Left cardiac atrium (tissue), 4 donors: ENCODE results near the gene OR10H3. TPM values are rescaled to one million over a fixed set of nuclear protein-coding genes. Genes with fewer than 3 reads are reported as not detected.
"Not testable (repeated sequence)": the region's sequence is repeated elsewhere in the genome, so short reads cannot be mapped to it uniquely, and the experiment has no call there.

Experiments used
- ATAC-seq, 2 donors: fragments of 200-7000 bp; cut with Tn5 transposase; one replicate each; pipeline ENCODE4 v1.9.1; 2020; ENCODE audit warnings: mild to moderate bottlenecking in 2 of 2, moderate library complexity in 2 of 2
- DNase-seq: peaks from one replicate; pipeline ENCODE4 v3.0.0-alpha.2; 2020
- intact Hi-C, 2 donors: fragments of 100-400 bp; cut with DNase I; formaldehyde crosslinking; loops; one replicate each; pipeline versions ENCODE4 v1.14.1 to v1.15.1; 2022 to 2023
- long read RNA-seq: library from polyadenylated mRNA; unstranded; transcript quantifications from one replicate; pipeline ENCODE4 v2.0.0, GENCODE V29; 2021
- total RNA-seq, 2 donors: library from RNA; stranded (reverse); fragmentation: NEBNext Ultra II Directional; extraction: Animal tissue kit (Norgen Biotek cat#: 25700); gene quantifications; one replicate each; pipeline ENCODE4 v1.2.1, GENCODE V29; 2021
- donor health status: DM: no; HTN: yes; CAD: no.
- donor health status: DM: no; HTN: yes; CAD: no; lungs with severe emphysema.
- donor health status: DM: yes; HTN: yes; CAD: no.
- donor health status: Dilated cardiomyopathy.

Gene OR10H3, protein sequence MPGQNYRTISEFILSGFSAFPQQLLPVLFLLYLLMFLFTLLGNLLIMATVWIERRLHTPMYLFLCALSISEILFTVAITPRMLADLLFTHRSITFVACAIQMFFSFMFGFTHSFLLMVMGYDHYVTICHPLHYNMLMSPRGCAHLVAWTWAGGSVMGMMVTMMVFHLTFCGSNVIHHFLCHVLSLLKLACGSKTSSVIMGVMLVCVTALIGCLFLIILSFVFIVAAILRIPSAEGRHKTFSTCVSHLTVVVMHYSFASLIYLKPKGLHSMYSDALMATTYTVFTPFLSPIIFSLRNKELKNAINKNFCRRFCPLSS
- total RNA-seq: not detected
- long read RNA-seq: 0 reads

DNA sequence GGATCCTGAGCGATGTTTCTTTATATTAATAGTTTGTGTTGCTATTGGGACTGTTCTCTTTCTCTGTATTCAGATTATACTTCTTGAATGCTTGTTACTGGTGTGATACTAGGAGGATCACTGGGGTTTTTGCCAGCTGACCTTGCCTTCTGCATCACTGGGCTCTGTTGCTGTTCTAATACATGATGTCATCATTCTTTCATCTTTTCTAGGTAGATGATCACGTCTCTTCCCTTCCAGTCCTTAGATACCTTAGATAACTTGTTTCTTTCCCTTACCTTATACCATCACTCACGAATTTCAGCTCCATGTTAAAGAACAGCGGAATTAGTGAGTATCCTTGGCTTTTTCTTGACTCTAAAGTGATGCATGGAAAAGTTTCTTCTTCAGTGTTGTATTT lies at the start of gene OR10H3:
OR10H3 (plus strand) TSS at position 264 of the 400 bp plus-strand sequence. CDS start 3,408 bp downstream, outside the sequence.
- ATAC-seq: no peak
- intact Hi-C loops: no loop called here
- no peak for DNase-seq

DNA sequence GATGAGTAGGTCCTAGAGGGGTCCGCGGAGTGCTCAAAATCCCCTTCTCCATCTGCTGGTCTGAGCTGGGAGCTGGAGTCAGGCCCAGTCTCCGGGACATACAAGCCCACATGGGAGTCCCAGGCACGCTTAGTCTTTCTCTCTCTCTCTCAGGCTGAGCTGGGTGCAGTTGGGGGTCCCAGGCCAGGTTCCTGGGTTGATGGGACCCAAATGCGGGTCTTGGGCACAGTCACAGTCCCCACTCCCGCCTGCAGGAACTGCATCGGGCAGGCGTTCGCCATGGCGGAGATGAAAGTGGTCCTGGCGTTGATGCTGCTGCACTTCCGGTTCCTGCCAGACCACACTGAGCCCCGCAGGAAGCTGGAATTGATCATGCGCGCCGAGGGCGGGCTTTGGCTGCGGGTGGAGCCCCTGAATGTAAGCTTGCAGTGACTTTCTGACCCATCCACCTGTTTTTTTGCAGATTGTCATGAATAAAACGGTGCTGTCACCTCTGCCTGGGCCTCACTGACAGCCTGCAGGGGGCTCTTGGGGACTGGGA lies 41.1 kb upstream of the OR10H3 start:
- no peak for DNase-seq
- intact Hi-C loops: no loop called here
- ATAC-seq: no peak

DNA sequence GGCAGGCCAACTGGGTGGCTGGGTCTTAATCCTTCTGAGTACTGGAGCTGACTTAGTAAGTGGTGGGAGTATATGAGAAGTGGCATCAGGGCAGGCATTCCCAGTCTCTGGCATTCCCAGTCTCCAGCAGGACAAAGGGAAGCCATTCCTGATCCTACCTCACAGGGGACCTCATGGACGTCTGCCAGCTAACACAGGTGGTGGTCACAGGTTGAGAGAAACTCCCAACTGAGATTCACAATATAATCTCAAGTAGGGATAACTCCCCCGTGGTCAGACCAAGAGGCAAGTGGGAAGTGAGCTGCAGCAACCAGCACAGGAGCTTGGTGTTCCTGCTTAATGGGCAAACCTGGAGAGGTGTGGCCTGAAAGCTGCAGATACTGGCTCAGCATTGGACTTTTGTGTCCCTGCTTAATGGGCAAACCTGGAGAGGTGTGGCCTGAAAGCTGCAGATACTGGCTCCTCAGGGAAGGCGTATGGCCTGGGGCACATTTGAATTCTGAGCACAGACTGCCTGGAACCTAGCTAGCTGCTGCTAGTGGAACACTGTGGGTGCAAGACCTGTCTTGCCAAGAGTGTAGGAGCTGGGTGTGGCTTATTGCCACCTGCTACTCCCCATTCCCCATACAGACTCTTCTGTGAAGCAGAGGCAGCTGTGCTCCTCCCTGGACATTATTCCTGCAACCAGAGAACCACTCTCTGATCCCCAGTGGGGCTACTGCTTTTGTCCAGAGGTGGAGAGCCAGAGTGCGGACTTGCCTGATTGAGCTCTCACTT lies 35.8 kb upstream of the OR10H3 start:
- intact Hi-C loops: no loop called here
- ATAC-seq (no peak), DNase-seq (no peak)

DNA sequence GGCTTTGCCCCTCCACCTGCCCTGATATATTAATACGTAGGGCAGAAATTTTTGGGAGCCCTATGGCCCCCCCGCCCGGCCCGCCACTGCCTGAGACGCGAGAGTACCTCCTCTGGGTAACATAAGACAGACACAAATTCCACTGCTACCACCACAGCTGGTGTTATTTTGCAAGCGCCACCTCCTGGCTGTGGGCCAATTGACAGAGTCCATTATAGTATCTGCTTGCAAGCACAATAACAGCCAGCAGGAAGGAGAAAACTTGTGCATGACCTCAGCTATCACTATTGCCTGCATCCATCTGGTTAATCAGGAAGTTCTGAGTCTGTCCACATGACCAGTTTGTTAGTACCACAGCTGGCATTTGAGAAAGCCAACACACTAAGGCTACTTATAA lies 35.3 kb upstream of the OR10H3 start:
- intact Hi-C loops: no loop called here
- ATAC-seq (peak; percentile 81 to 84), DNase-seq (peak; percentile 81)

DNA sequence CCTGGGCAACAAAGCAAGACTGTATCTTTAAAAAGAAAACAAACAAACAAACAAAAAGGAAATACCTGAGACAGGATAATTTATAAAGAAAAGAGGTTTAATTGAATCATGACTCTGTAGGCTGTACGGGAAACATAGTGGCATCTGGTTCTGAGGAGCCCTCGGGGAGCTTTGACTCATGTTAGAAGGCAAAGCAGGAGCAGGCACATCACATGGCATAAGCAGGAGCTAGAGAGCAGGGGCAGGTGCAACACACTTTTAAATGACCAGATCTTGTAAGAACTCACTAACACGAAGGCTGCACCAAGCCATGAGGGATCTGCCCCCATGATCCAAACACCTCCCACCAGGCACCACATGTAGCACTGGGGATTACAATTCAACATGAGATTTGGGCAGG lies 23.1 kb upstream of the OR10H3 start:
- DNase-seq (no peak), ATAC-seq (no peak)
- intact Hi-C loops: no loop called here

DNA sequence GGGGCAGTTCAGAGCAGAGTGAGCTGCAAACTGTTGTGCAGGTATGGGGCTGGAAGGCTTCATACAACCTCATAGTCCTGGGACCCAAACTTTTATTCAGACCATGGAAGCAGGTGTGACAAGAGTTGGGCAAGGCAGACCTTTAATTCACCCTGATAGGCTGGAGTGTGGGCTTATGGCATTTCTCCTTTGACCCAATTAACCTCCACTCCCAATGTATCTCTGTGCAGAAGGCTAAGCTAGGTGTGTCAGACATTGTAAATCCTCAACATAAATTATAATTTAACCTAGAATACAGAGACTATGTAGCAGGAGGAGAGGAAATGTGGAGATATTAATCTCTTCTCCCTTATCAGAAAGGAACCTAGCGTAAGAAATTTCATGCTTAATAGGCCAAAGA lies 22.1 kb upstream of the OR10H3 start:
- intact Hi-C loops: no loop called here
- no peak for DNase-seq
- ATAC-seq: no peak

DNA sequence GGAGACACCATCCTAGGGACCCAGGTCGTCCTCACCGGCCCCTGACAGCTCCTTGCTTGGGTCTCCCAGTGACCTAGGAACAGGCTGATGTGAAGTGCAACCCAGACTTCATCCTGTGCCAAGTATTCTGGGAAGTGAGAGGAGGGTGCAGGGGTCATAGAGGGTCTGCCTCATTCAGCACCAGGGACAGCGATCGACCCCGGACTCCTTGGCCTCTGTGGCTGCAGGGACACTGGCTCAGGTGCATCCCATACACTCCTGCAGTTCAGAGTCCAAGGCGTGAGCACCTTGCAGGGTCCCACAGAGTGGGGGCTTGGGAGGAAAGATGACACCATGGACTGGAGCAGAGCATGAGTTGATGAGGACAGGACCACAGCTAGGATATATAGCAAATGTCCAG lies 20.0 kb upstream of the OR10H3 start:
- intact Hi-C loops: no loop called here
- DNase-seq (no peak), ATAC-seq (no peak)

DNA sequence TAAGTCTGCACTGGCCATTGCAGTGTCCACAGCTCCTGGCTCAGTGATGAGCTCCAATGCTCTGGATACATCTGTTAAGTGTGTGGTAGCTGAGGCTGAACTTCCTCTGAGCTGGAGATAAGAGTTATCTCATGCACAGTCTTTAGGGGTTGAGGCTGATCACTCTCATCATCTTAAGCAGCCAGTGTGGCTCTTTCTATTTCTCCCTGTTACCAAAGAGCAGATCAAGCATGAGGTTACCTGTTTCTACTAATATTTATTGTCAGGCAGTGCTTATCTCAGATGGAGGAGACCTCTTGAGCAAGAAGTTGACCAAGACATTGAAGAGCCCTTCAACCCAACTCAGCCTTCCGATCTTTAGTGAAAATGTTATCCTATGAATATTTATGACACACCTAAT lies 16.5 kb upstream of the OR10H3 start:
- intact Hi-C loops: no loop called here
- DNase-seq (no peak), ATAC-seq (no peak)

DNA sequence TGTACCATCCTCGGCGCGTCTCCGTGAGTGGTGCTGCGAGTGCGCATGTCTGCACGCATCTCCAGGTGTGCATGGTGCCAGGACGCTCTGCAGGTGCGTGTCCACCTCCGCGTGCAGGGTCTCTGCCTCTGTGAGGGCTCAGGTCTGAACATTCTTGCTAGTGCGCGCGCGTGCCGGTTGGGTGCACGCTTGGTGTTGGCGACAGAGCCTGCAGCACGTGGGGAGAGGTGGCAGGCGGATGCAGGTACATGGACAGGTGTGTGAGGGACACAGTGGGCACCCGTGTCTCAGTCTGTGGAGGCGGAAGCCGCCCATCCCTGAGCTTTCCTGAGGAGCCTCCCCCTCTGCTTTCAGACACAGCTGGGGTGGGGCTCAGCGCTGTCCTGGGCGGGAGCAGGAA lies 14.8 kb upstream of the OR10H3 start:
- DNase-seq: no peak
- ATAC-seq: no peak
- intact Hi-C loops: no loop called here

DNA sequence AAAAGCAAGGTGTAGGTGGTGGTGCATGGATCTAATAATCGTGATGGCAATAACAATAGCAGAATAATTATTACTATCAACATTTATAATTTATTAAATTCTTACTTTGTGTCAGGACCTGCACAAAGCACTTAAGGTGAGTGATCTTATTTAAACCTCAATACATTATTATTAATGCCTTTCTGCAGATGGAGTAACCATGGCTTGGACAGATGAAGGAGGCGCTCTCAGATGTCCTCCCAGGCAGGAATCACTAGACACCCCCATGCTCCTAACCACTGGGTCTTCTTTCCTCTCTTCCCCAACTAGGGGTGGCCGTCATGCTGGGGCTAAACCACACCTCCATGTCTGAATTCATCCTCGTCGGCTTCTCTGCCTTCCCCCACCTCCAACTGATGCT lies 10.1 kb upstream of the OR10H3 start, which contains the start of gene OR10H2:
OR10H2 (plus strand) TSS at position 301 of the 400 bp plus-strand sequence; CDS start at position 321, 20 bp downstream.
- no peak for ATAC-seq
- intact Hi-C loops: no loop called here
- DNase-seq: no peak

DNA sequence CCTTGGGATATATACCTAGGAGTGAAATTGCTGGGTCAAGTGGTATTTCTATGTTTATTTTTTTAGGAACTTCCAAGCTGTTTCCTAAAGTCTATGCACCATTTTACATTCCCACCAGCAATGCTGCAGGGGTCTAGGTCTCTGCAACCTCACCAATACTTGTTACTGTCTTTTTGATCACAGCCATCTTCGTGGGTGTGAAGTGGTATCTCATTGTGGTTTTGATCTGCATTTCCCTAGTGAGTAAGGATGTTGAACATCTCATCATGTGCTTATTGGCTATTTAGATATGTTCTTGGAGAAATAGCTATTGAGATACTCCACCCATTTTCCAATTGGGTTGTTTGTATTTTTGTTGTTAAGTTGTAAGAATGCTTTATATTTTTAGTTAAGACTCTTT lies 7.2 kb upstream of the OR10H3 start:
- ATAC-seq (no peak), DNase-seq (no peak)
- intact Hi-C loops: no loop called here

DNA sequence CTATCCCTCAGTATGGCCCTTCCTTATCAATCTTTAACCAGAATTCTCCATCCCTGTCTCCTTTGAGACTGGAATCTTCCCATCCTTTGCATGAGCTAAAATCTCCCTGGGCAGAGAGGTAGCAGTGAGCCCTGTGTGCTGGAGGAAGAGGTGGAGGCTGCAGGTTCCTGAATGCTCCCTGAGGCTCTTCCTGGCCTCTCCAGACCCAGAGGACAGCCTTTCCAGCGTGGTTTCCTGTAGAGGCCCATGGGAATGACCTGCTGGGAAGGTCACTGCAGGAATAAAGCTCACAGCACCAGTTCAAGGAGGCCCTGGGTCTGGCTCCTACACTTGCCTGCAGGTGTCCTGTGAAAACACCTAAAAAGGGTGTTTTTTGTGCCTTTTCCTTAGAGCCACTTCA lies 5.4 kb upstream of the OR10H3 start:
- ATAC-seq (no peak), DNase-seq (no peak)
- intact Hi-C loops: no loop called here

DNA sequence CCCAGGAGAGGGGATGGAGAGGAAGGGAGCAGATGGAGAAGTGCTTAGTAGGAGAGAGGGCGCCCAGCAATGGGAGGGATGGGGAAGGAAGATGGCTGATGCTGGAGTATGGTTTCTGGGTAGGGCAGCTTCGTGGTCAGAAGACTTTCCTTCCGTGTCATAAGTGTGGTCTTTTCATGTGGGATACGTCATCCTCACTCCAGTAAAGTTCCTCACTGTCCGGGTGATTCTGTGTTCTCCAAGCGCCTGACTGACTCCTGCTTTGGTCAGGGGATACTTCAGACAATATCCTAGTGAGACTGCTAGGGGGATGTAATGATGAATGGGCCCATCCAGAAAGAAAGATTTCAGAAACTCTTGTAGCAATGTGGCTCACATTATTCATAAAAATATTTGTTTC lies 3.9 kb upstream of the OR10H3 start:
- DNase-seq (no peak), ATAC-seq (no peak)
- intact Hi-C loops: no loop called here

DNA sequence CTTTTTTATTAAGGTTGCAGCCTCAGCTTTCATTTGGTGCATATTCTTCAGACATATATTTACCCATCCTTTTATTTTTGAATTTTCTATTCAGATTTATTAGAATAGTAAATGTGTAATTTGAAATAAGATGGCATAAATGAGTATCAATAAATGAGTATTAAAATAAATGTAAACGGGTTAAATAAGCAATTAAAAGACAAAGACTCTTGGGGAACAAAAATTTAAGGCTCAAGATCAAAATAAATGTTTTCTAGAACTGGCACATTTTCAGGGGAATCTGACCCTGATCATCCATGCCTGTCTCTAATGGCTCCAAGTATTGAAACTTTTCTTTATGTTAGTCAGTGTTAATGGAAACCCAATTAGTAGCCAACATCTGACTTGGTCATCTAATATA lies 3.0 kb downstream of the OR10H3 start:
- intact Hi-C loops: no loop called here
- no peak for DNase-seq
- no peak for ATAC-seq

DNA sequence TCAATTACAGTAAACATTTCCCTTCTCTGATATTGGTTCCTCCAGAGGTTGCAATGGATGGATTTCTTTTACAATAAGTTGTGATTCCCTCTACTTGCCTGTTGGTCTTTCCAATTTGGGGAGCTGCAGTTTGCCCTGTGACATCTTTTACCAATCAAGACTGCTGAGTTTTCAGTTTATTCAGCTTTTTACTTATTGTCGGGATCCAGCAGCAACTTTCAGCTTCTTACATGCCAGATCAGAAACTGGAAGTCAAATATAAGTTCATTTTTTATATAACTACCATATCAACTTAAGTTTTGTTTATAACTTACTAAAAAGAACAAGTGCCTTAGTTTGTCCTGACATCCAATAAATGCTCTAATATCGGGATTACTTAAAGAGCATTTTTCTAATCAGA lies 10.5 kb downstream of the OR10H3 start:
- DNase-seq (no peak), ATAC-seq (no peak)
- intact Hi-C loops: no loop called here

DNA sequence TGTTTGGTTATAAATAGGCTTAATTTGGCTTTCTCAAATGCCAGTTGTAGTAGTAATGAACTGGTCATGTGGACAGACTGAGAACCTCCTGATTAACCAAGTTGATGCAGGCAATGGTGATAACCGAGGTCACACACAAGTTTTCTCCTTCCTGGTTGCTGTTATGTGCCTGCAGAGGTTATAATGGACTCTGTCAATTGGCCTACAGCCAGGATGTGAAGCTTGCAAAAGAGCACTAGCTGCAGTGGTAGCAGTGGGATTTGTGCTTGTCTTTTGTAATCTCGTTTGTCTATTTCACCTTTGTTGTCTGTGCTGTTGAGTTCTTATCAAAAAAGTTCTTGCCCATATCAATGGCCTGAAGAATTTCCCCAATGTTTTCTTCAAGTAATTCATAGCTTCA lies 20.6 kb downstream of the OR10H3 start:
- no peak for ATAC-seq
- intact Hi-C loops: no loop called here
- DNase-seq: no peak

DNA sequence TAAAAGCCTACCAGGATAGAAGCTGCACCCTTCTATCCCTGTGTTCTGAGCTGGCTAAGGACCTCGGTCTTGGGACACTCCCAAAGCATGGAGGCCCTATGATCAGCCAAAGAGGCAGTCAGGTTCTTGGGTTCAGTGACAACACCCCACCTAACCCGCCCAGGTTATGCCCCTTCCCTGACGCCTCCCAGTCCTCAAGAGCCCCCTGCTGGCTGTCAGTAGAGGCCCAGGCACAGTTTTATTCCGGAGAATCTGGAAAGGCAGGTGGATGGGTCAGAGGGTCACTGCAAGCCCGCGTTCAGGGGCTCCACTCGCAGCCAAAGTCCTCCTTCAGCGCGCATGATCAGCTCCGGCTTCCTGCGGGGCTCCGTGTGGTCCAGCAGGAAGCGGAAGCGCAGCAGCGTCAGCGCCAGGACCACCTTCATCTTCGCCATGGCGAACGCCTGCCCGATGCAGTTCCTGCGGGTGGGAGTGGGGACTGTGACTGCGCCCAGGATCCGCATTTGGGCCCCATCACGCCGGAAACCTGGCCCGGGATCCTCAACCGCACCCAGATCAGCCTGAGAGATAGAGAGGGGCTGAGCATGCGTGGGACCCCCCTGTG lies 22.3 kb downstream of the OR10H3 start:
- intact Hi-C loops: no loop called here
- DNase-seq (no peak), ATAC-seq (no peak)

DNA sequence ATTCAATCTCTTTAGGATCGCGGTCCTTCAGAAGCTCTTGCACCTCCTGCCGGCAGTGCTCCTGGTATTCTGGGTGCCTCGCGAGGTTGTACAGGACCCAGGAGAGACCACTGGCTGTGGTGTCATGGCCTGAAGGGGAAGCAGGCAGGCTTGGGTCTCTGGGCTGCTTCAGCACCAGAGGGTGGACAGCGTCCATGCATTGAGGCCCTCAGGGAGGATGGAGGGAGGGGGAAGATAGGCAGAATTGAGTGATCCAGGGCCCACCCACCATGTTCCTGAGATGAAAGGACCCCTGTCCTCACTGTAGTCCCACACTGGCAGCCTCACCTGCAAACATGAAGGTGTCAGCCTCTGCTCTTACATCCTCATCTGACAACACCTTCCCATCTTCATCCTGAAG lies 31.8 kb downstream of the OR10H3 start:
- DNase-seq: no peak
- no peak for ATAC-seq
- intact Hi-C loops: no loop called here

DNA sequence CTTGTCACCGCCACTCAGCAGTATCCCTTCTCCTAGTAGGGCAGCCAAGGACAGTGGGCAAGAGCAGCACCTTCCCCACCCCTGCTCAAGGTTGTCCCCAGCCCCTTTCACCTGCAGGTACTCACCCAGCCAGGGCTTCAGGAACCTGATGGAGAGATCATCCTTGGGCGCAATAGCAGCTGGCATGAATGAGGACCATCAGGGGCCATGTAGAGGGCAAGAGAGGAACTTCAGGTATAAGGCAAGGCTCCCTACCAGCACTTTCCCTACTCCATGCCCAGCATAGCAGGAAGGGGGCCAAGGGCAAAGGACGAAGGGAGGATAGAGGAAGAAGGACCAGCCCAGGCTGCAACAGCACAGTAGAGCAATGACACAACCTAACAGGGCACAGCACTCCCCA lies 36.4 kb downstream of the OR10H3 start:
- ATAC-seq, DNase-seq, intact Hi-C loops: not testable (repeated sequence)

DNA sequence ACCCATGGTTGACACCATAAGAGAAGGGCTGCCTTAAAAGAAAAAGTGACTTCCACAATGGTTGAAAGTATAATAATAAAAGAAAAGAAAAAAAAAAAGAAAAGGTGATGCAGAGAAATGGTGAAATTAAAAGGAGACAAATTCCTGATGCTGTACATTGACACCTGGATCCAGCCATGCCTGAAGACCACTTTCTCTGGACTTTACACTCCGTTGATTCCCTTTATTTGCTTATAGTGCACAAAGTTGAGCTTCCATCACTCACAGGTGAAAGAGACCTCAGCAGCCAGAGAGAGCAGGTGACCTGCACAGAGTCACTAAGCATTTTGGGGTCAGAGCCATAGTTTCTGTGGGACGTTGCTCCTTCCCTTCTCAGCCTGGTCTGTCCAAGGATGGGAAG lies 37.5 kb downstream of the OR10H3 start:
- ATAC-seq (no peak), DNase-seq (no peak)
- intact Hi-C loops: no loop called here
